K562 (cell line): ENCODE results near the gene SYN1. TPM values are rescaled to one million over a fixed set of nuclear protein-coding genes. Genes with fewer than 3 reads are reported as not detected.
A peak's percentile ranks its signal among the peaks of the same experiment; 100 is the strongest.

Experiments
- ARNT ChIP-seq, 2 experiments: fragments of 450-650 bp; IDR thresholded peaks; 2 replicates each; pipeline ENCODE4 v1.6.1; 2016; ENCODE audit warnings: mild to moderate bottlenecking in 1 of 2
- BCLAF1 ChIP-seq, 2 experiments: fragments of 450-650 bp in 1 of 2; IDR thresholded peaks; 2 replicates each; pipeline ENCODE4 v1.6.1; 2011 to 2017; ENCODE audit warnings: low read depth in 2 of 2, antibody characterized with exemption in 1 of 2, borderline replicate concordance in 1 of 2, low read length in 1 of 2, mild to moderate bottlenecking in 1 of 2, mixed read lengths in 1 of 2; ENCODE audit not compliant: control insufficient read depth in 1 of 2
- DPF2 ChIP-seq: fragments of 450-650 bp; IDR thresholded peaks from 2 replicates; pipeline ENCODE4 v1.6.1; 2016
- IRF2 ChIP-seq: sonication (generic); formaldehyde crosslinking; IDR thresholded peaks from 2 replicates; pipeline ENCODE4 v1.8.1; 2022; ENCODE audit warnings: mild to moderate bottlenecking, missing genetic modification reagents
- KAT2B ChIP-seq: IDR thresholded peaks from one replicate; pipeline ENCODE4 v1.6.1; 2012; ENCODE audit warnings: low read depth, mild to moderate bottlenecking, control low read depth, inconsistent platforms, low read length, moderate library complexity
- LEF1 ChIP-seq: fragments of 450-650 bp; IDR thresholded peaks from 2 replicates; pipeline ENCODE4 v1.6.1; 2016; ENCODE audit warnings: mild to moderate bottlenecking
- NCOR1 ChIP-seq: fragments of 450-650 bp; IDR thresholded peaks from 2 replicates; pipeline ENCODE4 v1.6.1; 2016; ENCODE audit warnings: mild to moderate bottlenecking, moderate library complexity
- PKNOX1 ChIP-seq: fragments of 450-650 bp; IDR thresholded peaks from 2 replicates; pipeline ENCODE4 v1.6.1; 2016
- POLR2G ChIP-seq: fragments of 200-400 bp; formaldehyde crosslinking; IDR thresholded peaks from 2 replicates; pipeline ENCODE4 v1.6.1; 2017; ENCODE audit warnings: low read depth, mild to moderate bottlenecking, antibody characterized with exemption, low read length, moderate library complexity
- ZZZ3 ChIP-seq: fragments of 450-650 bp; IDR thresholded peaks from 2 replicates; pipeline ENCODE4 v1.6.1; 2016; ENCODE audit warnings: antibody characterized with exemption, mild to moderate bottlenecking, moderate library complexity
- polyA plus RNA-seq, 8 experiments: library from polyadenylated mRNA; depleted of rRNA in 4 of 8; stranded (reverse) in 5 of 8; unstranded in 3 of 8; fragments of >200 nt; fragmentation: Nextera tagmentation in 2 of 8; fragmentation: Illumina TruSeq in 1 of 8; extraction: Ambion mirVana in 2 of 8; extraction: Trizol in 1 of 8; gene quantifications; 2 replicates each; pipeline versions ENCODE4 v1.2.1 to v1.2.3, GENCODE V29; 2011 to 2014; ENCODE audit warnings: inconsistent platforms in 1 of 8, missing spikeins in 1 of 8
- total RNA-seq, 7 experiments: library from RNA; depleted of rRNA in 6 of 7; stranded (reverse); fragments of >200 nt in 6 of 7; fragmentation: Illumina TruSeq in 2 of 7; extraction: Trizol in 2 of 7; gene quantifications; 2 replicates each; pipeline versions ENCODE4 v1.2.1 to v1.2.3, GENCODE V29; 2011 to 2021; ENCODE audit warnings: low replicate concordance in 1 of 7
- TF ChIP-seq, protein P1 (sequence below), 2 experiments: fragments of 450-650 bp in 1 of 2; sonication (generic) in 1 of 2; formaldehyde crosslinking in 1 of 2; IDR thresholded peaks in 1 of 2; conservative IDR thresholded peaks in 1 of 2; 2 replicates each; pipeline versions ENCODE4 v1.6.1 to v1.8.1; 2016 to 2023; ENCODE audit warnings: mild to moderate bottlenecking in 2 of 2, moderate library complexity in 2 of 2, inconsistent platforms in 1 of 2, missing genetic modification reagents in 1 of 2
- TF ChIP-seq, protein P2 (sequence below), 2 experiments: fragments of 450-650 bp; conservative IDR thresholded peaks; 2 replicates each; pipeline ENCODE4 v1.6.1; 2017; ENCODE audit warnings: mild to moderate bottlenecking in 2 of 2, moderate library complexity in 2 of 2
- TF ChIP-seq, protein P3 (sequence below): sonication (generic); formaldehyde crosslinking; IDR thresholded peaks from 2 replicates; pipeline ENCODE4 v1.8.0; 2022; ENCODE audit warnings: mild to moderate bottlenecking, missing genetic modification reagents

Gene SYN1
- total and polyA plus RNA-seq, 9 of the 15 experiments (the other 6 are each of a cell fraction or from before 2014, with no cell fraction given), result 0.01 to 0.28 (median 0.18) TPM; not detected in 2

- no peak for TF ChIP-seq IRF2 (CRISPR knock-in tag)
- TF ChIP-seq BCLAF1 (IDR thresholded peaks at IDR 0.05; ENCODE audit: borderline replicate concordance in 1 of 2, control insufficient read depth in 1 of 2, low read depth in 2 of 2, low read length in 1 of 2), result no peak
- TF ChIP-seq POLR2G, result peak; percentile 96
- TF ChIP-seq, protein P1, sequence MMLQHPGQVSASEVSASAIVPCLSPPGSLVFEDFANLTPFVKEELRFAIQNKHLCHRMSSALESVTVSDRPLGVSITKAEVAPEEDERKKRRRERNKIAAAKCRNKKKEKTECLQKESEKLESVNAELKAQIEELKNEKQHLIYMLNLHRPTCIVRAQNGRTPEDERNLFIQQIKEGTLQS (IDR thresholded peaks at IDR 0.05), result peak; percentile 77
- TF ChIP-seq, protein P1 (CRISPR knock-in tag; conservative IDR thresholded peaks at IDR 0.05), result no peak; the same call in 1 of the 2 replicates
- TF ChIP-seq ARNT (IDR thresholded peaks at IDR 0.05), result peak; percentile 40 to 75; a peak in 1 of 4 replicates
- peak; percentile 96 for TF ChIP-seq PKNOX1
- TF ChIP-seq, protein P2, sequence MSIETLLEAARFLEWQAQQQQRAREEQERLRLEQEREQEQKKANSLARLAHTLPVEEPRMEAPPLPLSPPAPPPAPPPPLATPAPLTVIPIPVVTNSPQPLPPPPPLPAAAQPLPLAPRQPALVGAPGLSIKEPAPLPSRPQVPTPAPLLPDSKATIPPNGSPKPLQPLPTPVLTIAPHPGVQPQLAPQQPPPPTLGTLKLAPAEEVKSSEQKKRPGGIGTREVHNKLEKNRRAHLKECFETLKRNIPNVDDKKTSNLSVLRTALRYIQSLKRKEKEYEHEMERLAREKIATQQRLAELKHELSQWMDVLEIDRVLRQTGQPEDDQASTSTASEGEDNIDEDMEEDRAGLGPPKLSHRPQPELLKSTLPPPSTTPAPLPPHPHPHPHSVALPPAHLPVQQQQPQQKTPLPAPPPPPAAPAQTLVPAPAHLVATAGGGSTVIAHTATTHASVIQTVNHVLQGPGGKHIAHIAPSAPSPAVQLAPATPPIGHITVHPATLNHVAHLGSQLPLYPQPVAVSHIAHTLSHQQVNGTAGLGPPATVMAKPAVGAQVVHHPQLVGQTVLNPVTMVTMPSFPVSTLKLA (conservative IDR thresholded peaks at IDR 0.05), result 0 out of 4 replicates have a peak, but pooled peaks of 1 of the 2 experiments have one; percentile 52
- peak; percentile 76 for TF ChIP-seq LEF1
- TF ChIP-seq, protein P3, sequence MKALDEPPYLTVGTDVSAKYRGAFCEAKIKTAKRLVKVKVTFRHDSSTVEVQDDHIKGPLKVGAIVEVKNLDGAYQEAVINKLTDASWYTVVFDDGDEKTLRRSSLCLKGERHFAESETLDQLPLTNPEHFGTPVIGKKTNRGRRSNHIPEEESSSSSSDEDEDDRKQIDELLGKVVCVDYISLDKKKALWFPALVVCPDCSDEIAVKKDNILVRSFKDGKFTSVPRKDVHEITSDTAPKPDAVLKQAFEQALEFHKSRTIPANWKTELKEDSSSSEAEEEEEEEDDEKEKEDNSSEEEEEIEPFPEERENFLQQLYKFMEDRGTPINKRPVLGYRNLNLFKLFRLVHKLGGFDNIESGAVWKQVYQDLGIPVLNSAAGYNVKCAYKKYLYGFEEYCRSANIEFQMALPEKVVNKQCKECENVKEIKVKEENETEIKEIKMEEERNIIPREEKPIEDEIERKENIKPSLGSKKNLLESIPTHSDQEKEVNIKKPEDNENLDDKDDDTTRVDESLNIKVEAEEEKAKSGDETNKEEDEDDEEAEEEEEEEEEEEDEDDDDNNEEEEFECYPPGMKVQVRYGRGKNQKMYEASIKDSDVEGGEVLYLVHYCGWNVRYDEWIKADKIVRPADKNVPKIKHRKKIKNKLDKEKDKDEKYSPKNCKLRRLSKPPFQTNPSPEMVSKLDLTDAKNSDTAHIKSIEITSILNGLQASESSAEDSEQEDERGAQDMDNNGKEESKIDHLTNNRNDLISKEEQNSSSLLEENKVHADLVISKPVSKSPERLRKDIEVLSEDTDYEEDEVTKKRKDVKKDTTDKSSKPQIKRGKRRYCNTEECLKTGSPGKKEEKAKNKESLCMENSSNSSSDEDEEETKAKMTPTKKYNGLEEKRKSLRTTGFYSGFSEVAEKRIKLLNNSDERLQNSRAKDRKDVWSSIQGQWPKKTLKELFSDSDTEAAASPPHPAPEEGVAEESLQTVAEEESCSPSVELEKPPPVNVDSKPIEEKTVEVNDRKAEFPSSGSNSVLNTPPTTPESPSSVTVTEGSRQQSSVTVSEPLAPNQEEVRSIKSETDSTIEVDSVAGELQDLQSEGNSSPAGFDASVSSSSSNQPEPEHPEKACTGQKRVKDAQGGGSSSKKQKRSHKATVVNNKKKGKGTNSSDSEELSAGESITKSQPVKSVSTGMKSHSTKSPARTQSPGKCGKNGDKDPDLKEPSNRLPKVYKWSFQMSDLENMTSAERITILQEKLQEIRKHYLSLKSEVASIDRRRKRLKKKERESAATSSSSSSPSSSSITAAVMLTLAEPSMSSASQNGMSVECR (CRISPR knock-in tag), result peak; percentile 65; the same call in 1 of the 2 replicates
- TF ChIP-seq NCOR1, result 0 out of 2 replicates have a peak, but pooled peaks have one; percentile 20
- TF ChIP-seq ZZZ3, result peak; percentile 53; the same call in 1 of the 2 replicates
- TF ChIP-seq KAT2B, result no peak
- peak; percentile 77 for TF ChIP-seq DPF2
These were observed 37.7 kb downstream of the SYN1 start, which contains the start of gene TIMP1 (continued) for GRCh38 chrX:47581731-47582647.
